Fibroblast of lung (primary cell): ENCODE measurements around the gene PABPC1L. TPM values are rescaled to one million over a fixed set of nuclear protein-coding genes. Genes with fewer than 3 reads are reported as not detected.

Experiments
- DNase-seq, 2 donors: peaks; one replicate each; pipeline versions ENCODE4 v3.0.0 to v3.0.0-alpha.2; 2010; ENCODE audit warnings: low read depth in 2 of 2
- H2AFZ ChIP-seq: 2 replicates; pipeline ENCODE4 v1.5.1; 2012; ENCODE audit warnings: low read length, control low read depth, inconsistent platforms
- H3K27ac ChIP-seq: 2 replicates; pipeline ENCODE4 v1.5.1; 2011; ENCODE audit warnings: low read length, control low read depth; ENCODE audit not compliant: insufficient read depth
- H3K27me3 ChIP-seq: 2 replicates; pipeline ENCODE4 v1.5.1; 2011; ENCODE audit warnings: mild to moderate bottlenecking, low read length; ENCODE audit not compliant: control insufficient read depth, insufficient read depth
- H3K36me3 ChIP-seq: 2 replicates; pipeline ENCODE4 v1.5.1; 2011; ENCODE audit warnings: low read length; ENCODE audit not compliant: control insufficient read depth, insufficient read depth
- H3K4me1 ChIP-seq: 2 replicates; pipeline ENCODE4 v1.5.1; 2011; ENCODE audit warnings: low read length; ENCODE audit not compliant: control insufficient read depth, insufficient read depth; ENCODE audit errors: extremely low read depth
- H3K4me2 ChIP-seq: 2 replicates; pipeline ENCODE4 v1.5.1; 2011; ENCODE audit warnings: low read length, control low read depth; ENCODE audit not compliant: insufficient read depth; ENCODE audit errors: extremely low read depth
- H3K4me3 ChIP-seq, 4 experiments: fragments of 200-600 bp in 1 of 4; sonication (generic) in 1 of 4; replicated peaks in 1 of 4; 2 replicates each; pipeline ENCODE4 v1.5.1; 2011 to 2016; ENCODE audit warnings: low read length in 4 of 4, low read depth in 3 of 4, mild to moderate bottlenecking in 3 of 4, control low read depth in 2 of 4, inconsistent platforms in 1 of 4, mixed read lengths in 1 of 4; ENCODE audit not compliant: insufficient read depth in 1 of 4; ENCODE audit errors: control extremely low read depth in 1 of 4
- H3K79me2 ChIP-seq: 2 replicates; pipeline ENCODE4 v1.5.1; 2012; ENCODE audit warnings: mild to moderate bottlenecking, low read length, inconsistent platforms; ENCODE audit not compliant: control insufficient read depth, insufficient read depth
- H3K9ac ChIP-seq: 2 replicates; pipeline ENCODE4 v1.5.1; 2011; ENCODE audit warnings: mild to moderate bottlenecking, low read length, control low read depth; ENCODE audit not compliant: insufficient read depth
- H3K9me3 ChIP-seq: 2 replicates; pipeline ENCODE4 v1.5.1; 2012; ENCODE audit warnings: low read depth, low read length; ENCODE audit not compliant: control insufficient read depth, insufficient read depth
- H4K20me1 ChIP-seq: 2 replicates; pipeline ENCODE4 v1.5.1; 2011; ENCODE audit warnings: low read length; ENCODE audit not compliant: control insufficient read depth, insufficient read depth; ENCODE audit errors: extremely low read depth
- CTCF ChIP-seq, 2 donors: IDR thresholded peaks in 1 of 2; conservative IDR thresholded peaks in 1 of 2; 1 replicate in 1 of 2; 2 replicates in 1 of 2; pipeline ENCODE4 v1.5.1; 2011 to 2012; ENCODE audit warnings: low read length in 2 of 2, control low read depth in 1 of 2, inconsistent platforms in 1 of 2, low read depth in 1 of 2, mild to moderate bottlenecking in 1 of 2
- EZH2 ChIP-seq: IDR thresholded peaks from 2 replicates; pipeline ENCODE4 v1.5.1; 2012; ENCODE audit warnings: low read length, control low read depth, mild to moderate bottlenecking; ENCODE audit errors: missing control alignments
- polyA plus RNA-seq, 2 donors: library from polyadenylated mRNA; depleted of rRNA in 1 of 2; stranded (reverse) in 1 of 2; unstranded in 1 of 2; fragments of >200 nt; gene quantifications; 2 replicates each; pipeline ENCODE4 v1.2.1, GENCODE V29; 2011 to 2012; ENCODE audit warnings: missing spikeins in 1 of 2
- total RNA-seq: library from RNA; depleted of rRNA; stranded (reverse); fragments of >200 nt; gene quantifications from 2 replicates; pipeline ENCODE4 v1.2.1, GENCODE V29; 2014

Gene PABPC1L
- total and polyA plus RNA-seq, 2 donors (not counting 1 experiment from before 2014, with no cell fraction given), result 11.6 to 11.9 TPM

- no peak overlapping the region for H3K4me2 ChIP-seq
These were observed 51.4 kb downstream of the PABPC1L start for GRCh38 chr20:44961011-44961869.

DNA sequence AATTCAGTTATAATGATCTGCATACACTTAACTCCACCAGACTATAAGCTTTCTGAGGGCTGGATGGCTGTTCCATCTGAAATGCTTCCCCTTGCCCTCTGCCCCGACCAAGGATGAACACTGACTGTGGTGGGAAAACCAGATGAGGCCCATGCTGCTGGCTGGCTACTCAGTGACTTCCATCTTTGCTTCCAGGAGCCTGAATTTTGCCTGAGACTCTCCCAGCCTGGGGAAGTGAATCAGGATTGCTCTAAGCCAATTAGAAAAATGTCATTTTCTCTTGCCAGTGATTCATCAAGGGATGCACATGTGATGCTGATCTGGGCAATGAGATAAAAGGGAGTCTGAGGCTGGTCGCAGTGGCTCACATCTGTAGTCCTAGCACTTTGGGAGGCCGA, 52.0 kb downstream of the PABPC1L start:
- peaks cover 12% of the 10 kb centered on the region for H3K4me1 ChIP-seq
- no peak for TF ChIP-seq CTCF (conservative IDR thresholded peaks at IDR 0.05 in 1 of 2, IDR thresholded peaks at IDR 0.05 in 1 of 2; ENCODE audit: low read depth in 1 of 2, low read length in 2 of 2)
- TF ChIP-seq EZH2, result no peak
- H3K36me3 ChIP-seq, result no peaks in the 10 kb centered on the region
- no peak overlapping the region for H3K4me3 ChIP-seq
- no peaks in the 10 kb centered on the region for H4K20me1 ChIP-seq
- H3K27ac ChIP-seq, result no peak overlapping the region
- peak in 1 of 2 donors; percentile 63 for DNase-seq
- no peaks in the 10 kb centered on the region for H3K27me3 ChIP-seq
- H3K4me2 ChIP-seq, result no peak overlapping the region
- H3K9ac ChIP-seq, result no peak overlapping the region
- peak overlapping the region; percentile 60 for H2AFZ ChIP-seq
- peaks cover 27% of the 10 kb centered on the region for H3K79me2 ChIP-seq
- H3K9me3 ChIP-seq, result no peaks in the 10 kb centered on the region

More at GRCh38 chr20:44961011-44961869, 51.4 kb downstream of the PABPC1L start:
- H4K20me1 ChIP-seq, result no peaks in the 10 kb centered on the region
- H3K36me3 ChIP-seq, result peaks cover under 1% of the 10 kb centered on the region
- peaks cover 24% of the 10 kb centered on the region for H3K79me2 ChIP-seq
- no peak for TF ChIP-seq CTCF (conservative IDR thresholded peaks at IDR 0.05 in 1 of 2, IDR thresholded peaks at IDR 0.05 in 1 of 2; ENCODE audit: low read depth in 1 of 2, low read length in 2 of 2)
- no peak for TF ChIP-seq EZH2
- H2AFZ ChIP-seq, result no peak overlapping the region
- no peak overlapping the region for H3K4me3 ChIP-seq
- peaks cover 12% of the 10 kb centered on the region for H3K4me1 ChIP-seq
- no peaks in the 10 kb centered on the region for H3K9me3 ChIP-seq
- no peak overlapping the region for H3K27ac ChIP-seq
- no peak for DNase-seq
- H3K27me3 ChIP-seq, result no peaks in the 10 kb centered on the region
- no peak overlapping the region for H3K9ac ChIP-seq

GRCh38 chr20:44962483-44962882, 52.6 kb downstream of the PABPC1L start:
- TF ChIP-seq CTCF (conservative IDR thresholded peaks at IDR 0.05 in 1 of 2, IDR thresholded peaks at IDR 0.05 in 1 of 2; ENCODE audit: low read depth in 1 of 2, low read length in 2 of 2) (no peak), EZH2 (no peak)
- no peak overlapping the region for H2AFZ ChIP-seq
- H3K27ac ChIP-seq, result no peak overlapping the region
- no peak for DNase-seq
- peaks cover 12% of the 10 kb centered on the region for H3K4me1 ChIP-seq
- no peak overlapping the region for H3K4me2 ChIP-seq
- H3K79me2 ChIP-seq, result peaks cover 29% of the 10 kb centered on the region
- H3K9me3 ChIP-seq, result no peaks in the 10 kb centered on the region
- no peaks in the 10 kb centered on the region for H3K36me3 ChIP-seq
- no peaks in the 10 kb centered on the region for H3K27me3 ChIP-seq
- H3K9ac ChIP-seq, result no peak overlapping the region
- H3K4me3 ChIP-seq, result no peak overlapping the region
- H4K20me1 ChIP-seq, result no peaks in the 10 kb centered on the region
